ENCODE data around the gene RELT. TPM values are rescaled to one million over a fixed set of nuclear protein-coding genes. Genes with fewer than 3 reads are reported as not detected.

RELT gene
- total RNA-seq, 5 donors from 2014 or later (not counting 1 experiment from before 2014, with no cell fraction given): 15.6 to 113 (median 19.9) TPM

DNA sequence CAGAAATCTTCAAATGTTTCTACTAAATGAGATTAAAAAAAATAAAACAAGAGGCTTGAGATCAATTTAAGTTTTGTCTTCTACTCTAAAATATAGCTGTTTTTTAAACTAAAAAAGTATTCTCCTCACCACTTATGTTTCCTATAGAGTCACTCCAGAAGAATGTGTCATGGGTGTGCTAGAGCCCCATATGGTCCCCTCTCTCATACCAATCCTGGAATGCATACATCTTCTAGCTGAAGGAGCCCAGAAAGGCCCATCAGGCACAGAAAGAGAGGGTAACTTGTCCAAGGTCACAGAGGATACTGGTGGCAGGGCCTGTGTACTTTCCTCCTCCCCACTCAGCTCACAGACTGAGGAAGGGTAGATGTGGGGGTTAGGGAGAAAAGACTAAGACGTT, 34.4 kb downstream of the RELT start:
- Mint-ChIP-seq H3K4me1 (peaks cover 4 to 6% (median 5%) of the 10 kb centered on the region in 3 donors), H3K27me3 (no peaks in the 10 kb centered on the region), H3K9me3 (no peaks in the 10 kb centered on the region), H3K4me3 (no peak overlapping the region), H3K36me3 (peaks cover 30% of the 10 kb centered on the region), H3K27ac (no peak overlapping the region)
- Histone ChIP-seq H3K27ac (ENCODE audit: low read length) (no peak overlapping the region), H3K4me1 (ENCODE audit: control insufficient read depth in 1 of 2, extremely low read depth in 1 of 2, insufficient read depth in 2 of 2, low read length in 2 of 2) (peaks cover 0 to 4% of the 10 kb centered on the region in 2 experiments), H3K36me3 (ENCODE audit: control insufficient read depth in 2 of 2, extremely low read depth in 1 of 2, insufficient read depth in 1 of 2, low read length in 1 of 2) (peaks cover 13 to 33% of the 10 kb centered on the region in 2 donors), H3K9me3 (no peaks in the 10 kb centered on the region), H3K4me3 (ENCODE audit: control insufficient read depth in 1 of 2, extremely low read depth in 1 of 2, low read length in 1 of 2) (no peak overlapping the region), H3K27me3 (replicated peaks in 1 of 2; ENCODE audit: control insufficient read depth in 2 of 2, extremely low read depth in 1 of 2, insufficient read depth in 2 of 2, low read length in 1 of 2) (no peaks in the 10 kb centered on the region)
- DNase-seq: no peak
- no CpG with 5 or more reads among the region's 1 CpG for WGBS (ENCODE audit: insufficient coverage)
- ChIA-PET POLR2A (no interaction called here), CTCF (interaction anchor here in 1 of 2 donors (1.1 kb wide), 1 partner anchor 10 kb away, joined by 3 read pairs; no protein-coding TSS in a partner anchor)
- no peak for ATAC-seq (replicated peaks in 1 of 4)

DNA sequence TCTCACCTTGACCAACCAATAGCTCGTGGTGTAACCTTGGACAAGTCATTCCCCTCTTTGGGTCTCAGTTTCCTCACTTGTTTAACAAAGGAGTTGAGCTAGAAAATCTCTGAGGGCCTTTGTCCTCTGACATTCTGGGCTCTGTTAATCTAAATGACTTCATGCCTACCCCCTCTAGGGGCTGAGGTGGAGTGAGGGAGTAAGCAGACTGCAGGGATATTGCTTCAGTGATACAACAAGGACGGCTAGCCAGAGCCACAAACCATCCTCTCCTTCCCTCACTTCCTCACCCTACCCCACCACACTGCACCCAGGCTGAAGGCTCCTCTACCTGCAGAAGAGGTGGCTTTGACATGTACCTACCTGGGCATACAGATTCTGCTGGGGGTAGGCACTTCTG, 34.8 kb downstream of the RELT start:
- Mint-ChIP-seq H3K4me1 (peaks cover 4 to 6% (median 5%) of the 10 kb centered on the region in 3 donors), H3K9me3 (no peaks in the 10 kb centered on the region), H3K27me3 (no peaks in the 10 kb centered on the region), H3K4me3 (no peak overlapping the region), H3K36me3 (peaks cover 30% of the 10 kb centered on the region), H3K27ac (no peak overlapping the region)
- ChIA-PET CTCF (interaction anchor here in 1 of 2 donors (1.1 kb wide), 1 partner anchor 11 kb away, joined by 3 read pairs; no protein-coding TSS in a partner anchor), POLR2A (no interaction called here)
- no peak overlapping the region for H3K4me3 ChIP-seq (ENCODE audit: control insufficient read depth in 1 of 2, extremely low read depth in 1 of 2, low read length in 1 of 2)
- WGBS (ENCODE audit: insufficient coverage): no CpG with 5 or more reads among the region's 2 CpGs
- DNase-seq (no peak), ATAC-seq (replicated peaks in 1 of 4) (no peak)
- no peak overlapping the region for H3K27ac ChIP-seq (ENCODE audit: low read length)
- H3K9me3 ChIP-seq: no peaks in the 10 kb centered on the region
- H3K36me3 ChIP-seq (ENCODE audit: control insufficient read depth in 2 of 2, extremely low read depth in 1 of 2, insufficient read depth in 1 of 2, low read length in 1 of 2): peaks cover 13 to 33% of the 10 kb centered on the region in 2 donors
- no peaks in the 10 kb centered on the region for H3K27me3 ChIP-seq (replicated peaks in 1 of 2; ENCODE audit: control insufficient read depth in 2 of 2, extremely low read depth in 1 of 2, insufficient read depth in 2 of 2, low read length in 1 of 2)
- peaks cover 0 to 4% of the 10 kb centered on the region in 2 experiments for H3K4me1 ChIP-seq (ENCODE audit: control insufficient read depth in 1 of 2, extremely low read depth in 1 of 2, insufficient read depth in 2 of 2, low read length in 2 of 2)

GRCh38 chr11:73412308-73412707, 36.1 kb downstream of the RELT start:
- ATAC-seq (replicated peaks in 1 of 4) (no peak), DNase-seq (no peak)
- Mint-ChIP-seq H3K4me1 (peaks cover 5 to 9% (median 9%) of the 10 kb centered on the region in 3 donors), H3K27me3 (no peaks in the 10 kb centered on the region), H3K9me3 (no peaks in the 10 kb centered on the region), H3K4me3 (no peak overlapping the region), H3K36me3 (peaks cover 22% of the 10 kb centered on the region), H3K27ac (no peak overlapping the region)
- POLR2A ChIA-PET: no interaction called here
- Histone ChIP-seq H3K27ac (ENCODE audit: low read length) (no peak overlapping the region), H3K36me3 (ENCODE audit: control insufficient read depth in 2 of 2, extremely low read depth in 1 of 2, insufficient read depth in 1 of 2, low read length in 1 of 2) (peaks cover 5 to 24% of the 10 kb centered on the region in 2 donors), H3K27me3 (replicated peaks in 1 of 2; ENCODE audit: control insufficient read depth in 2 of 2, extremely low read depth in 1 of 2, insufficient read depth in 2 of 2, low read length in 1 of 2) (no peaks in the 10 kb centered on the region), H3K4me1 (ENCODE audit: control insufficient read depth in 1 of 2, extremely low read depth in 1 of 2, insufficient read depth in 2 of 2, low read length in 2 of 2) (peaks cover 0 to 4% of the 10 kb centered on the region in 2 experiments), H3K4me3 (ENCODE audit: control insufficient read depth in 1 of 2, extremely low read depth in 1 of 2, low read length in 1 of 2) (no peak overlapping the region), H3K9me3 (no peaks in the 10 kb centered on the region)
- 96% methylated on average over 3 of the region's 3 CpGs for WGBS (ENCODE audit: insufficient coverage)
- CTCF ChIA-PET: no interaction called here

DNA sequence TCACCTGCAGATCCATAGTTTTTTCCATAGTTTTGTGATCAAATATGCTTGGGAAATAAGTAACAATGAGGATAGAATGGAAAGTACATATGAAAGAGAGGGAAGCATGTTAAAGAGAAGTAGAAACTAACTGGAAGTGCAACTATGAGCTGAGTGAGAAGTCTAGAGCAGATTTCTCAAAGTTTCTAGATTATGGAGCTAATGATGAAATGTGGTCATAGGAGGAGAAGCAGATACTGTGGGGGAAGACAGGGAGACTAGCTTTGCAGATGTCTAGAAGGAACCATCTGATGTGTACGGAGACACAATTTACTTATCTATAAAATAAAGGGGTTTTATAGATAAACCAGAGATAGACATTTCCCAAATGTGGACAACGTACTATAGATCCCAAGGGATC, 37.1 kb downstream of the RELT start:
- H3K9me3 Mint-ChIP-seq: no peaks in the 10 kb centered on the region
- peaks cover 0 to 4% of the 10 kb centered on the region in 2 experiments for H3K4me1 ChIP-seq (ENCODE audit: control insufficient read depth in 1 of 2, extremely low read depth in 1 of 2, insufficient read depth in 2 of 2, low read length in 2 of 2)
- peaks cover 5 to 9% (median 9%) of the 10 kb centered on the region in 3 donors for H3K4me1 Mint-ChIP-seq
- POLR2A ChIA-PET: no interaction called here
- no peaks in the 10 kb centered on the region for H3K27me3 ChIP-seq (replicated peaks in 1 of 2; ENCODE audit: control insufficient read depth in 2 of 2, extremely low read depth in 1 of 2, insufficient read depth in 2 of 2, low read length in 1 of 2)
- DNase-seq (no peak), ATAC-seq (replicated peaks in 1 of 4) (no peak)
- no CpG with 5 or more reads among the region's 2 CpGs for WGBS (ENCODE audit: insufficient coverage)
- H3K27ac Mint-ChIP-seq: no peak overlapping the region
- H3K36me3 Mint-ChIP-seq: peaks cover 25% of the 10 kb centered on the region
- CTCF ChIA-PET: no interaction called here
- peaks cover 2 to 16% of the 10 kb centered on the region in 2 donors for H3K36me3 ChIP-seq (ENCODE audit: control insufficient read depth in 2 of 2, extremely low read depth in 1 of 2, insufficient read depth in 1 of 2, low read length in 1 of 2)
- no peaks in the 10 kb centered on the region for H3K9me3 ChIP-seq
- H3K27me3 Mint-ChIP-seq: no peaks in the 10 kb centered on the region
- H3K27ac ChIP-seq (ENCODE audit: low read length): no peak overlapping the region
- no peak overlapping the region for H3K4me3 ChIP-seq (ENCODE audit: control insufficient read depth in 1 of 2, extremely low read depth in 1 of 2, low read length in 1 of 2)
- H3K4me3 Mint-ChIP-seq: no peak overlapping the region

DNA sequence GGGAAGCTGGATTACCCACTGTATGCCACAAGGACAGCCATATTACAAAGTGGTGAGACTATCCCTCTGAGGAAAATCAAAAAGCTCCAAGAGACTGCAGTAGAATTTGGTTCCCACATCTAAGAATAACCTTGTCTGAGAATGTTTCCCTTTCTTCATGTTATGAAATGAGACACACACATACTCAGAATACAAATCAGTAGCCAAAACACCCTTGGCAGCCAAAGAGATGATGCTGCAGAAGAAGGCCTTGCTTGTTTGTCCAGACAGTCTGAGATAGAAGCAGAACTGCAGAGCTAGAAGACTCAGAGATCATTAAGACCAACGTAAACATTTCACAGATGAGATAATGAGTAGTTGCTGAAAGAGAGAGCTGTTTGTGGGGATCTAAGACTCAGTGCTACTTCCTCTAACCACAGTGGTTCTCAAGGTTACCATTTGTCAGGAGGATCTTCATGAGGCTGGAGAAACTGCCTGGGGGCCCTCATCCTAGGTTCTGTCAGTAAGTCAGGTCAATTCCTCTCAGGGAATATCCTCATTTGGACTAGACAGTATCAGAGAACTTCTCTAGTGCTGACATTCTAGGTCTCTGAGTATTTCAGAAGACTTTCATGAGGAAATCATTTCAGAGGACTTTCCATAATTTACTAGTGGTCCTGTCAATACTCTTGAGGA, 38.9 kb downstream of the RELT start:
- Histone ChIP-seq H3K4me1 (ENCODE audit: control insufficient read depth in 1 of 2, extremely low read depth in 1 of 2, insufficient read depth in 2 of 2, low read length in 2 of 2) (peaks cover 0 to 4% of the 10 kb centered on the region in 2 experiments), H3K27me3 (replicated peaks in 1 of 2; ENCODE audit: control insufficient read depth in 2 of 2, extremely low read depth in 1 of 2, insufficient read depth in 2 of 2, low read length in 1 of 2) (no peaks in the 10 kb centered on the region), H3K4me3 (ENCODE audit: control insufficient read depth in 1 of 2, extremely low read depth in 1 of 2, low read length in 1 of 2) (no peak overlapping the region), H3K27ac (ENCODE audit: low read length) (no peak overlapping the region), H3K36me3 (ENCODE audit: control insufficient read depth in 2 of 2, extremely low read depth in 1 of 2, insufficient read depth in 1 of 2, low read length in 1 of 2) (peaks cover 0 to 11% of the 10 kb centered on the region in 2 donors), H3K9me3 (no peaks in the 10 kb centered on the region)
- H3K36me3 Mint-ChIP-seq: peaks cover 25% of the 10 kb centered on the region
- ATAC-seq (replicated peaks in 1 of 4): peak in 2 of 4 experiments; percentile 24 to 29
- peaks cover 5 to 9% (median 9%) of the 10 kb centered on the region in 3 donors for H3K4me1 Mint-ChIP-seq
- ChIA-PET CTCF (interaction anchor here in 1 of 2 donors (0.7 to 1.4 kb wide), 3 partner anchors 64 to 303 kb away, joined by 3 to 4 read pairs (median 3); no protein-coding TSS in a partner anchor), POLR2A (interaction anchor here in 1 of 2 donors (0.6 kb wide), 1 partner anchor 143 kb away, joined by 3 read pairs; no protein-coding TSS in a partner anchor)
- no CpG with 5 or more reads among the region's 1 CpG for WGBS (ENCODE audit: insufficient coverage)
- no peak overlapping the region for H3K4me3 Mint-ChIP-seq
- no peaks in the 10 kb centered on the region for H3K9me3 Mint-ChIP-seq
- no peak for DNase-seq
- H3K27me3 Mint-ChIP-seq: no peaks in the 10 kb centered on the region
- peak overlapping the region in 1 of 2 donors; percentile 62 for H3K27ac Mint-ChIP-seq

- H3K36me3 ChIP-seq (ENCODE audit: control insufficient read depth in 2 of 2, extremely low read depth in 1 of 2, insufficient read depth in 1 of 2, low read length in 1 of 2): peaks cover 0 to 6% of the 10 kb centered on the region in 2 donors
- WGBS (ENCODE audit: insufficient coverage): no CpG with 5 or more reads among the region's 4 CpGs
- no peaks in the 10 kb centered on the region for H3K27me3 ChIP-seq (replicated peaks in 1 of 2; ENCODE audit: control insufficient read depth in 2 of 2, extremely low read depth in 1 of 2, insufficient read depth in 2 of 2, low read length in 1 of 2)
- ChIA-PET CTCF (interaction anchor here in 1 of 2 donors (0.7 kb wide), 1 partner anchor 209 kb away, joined by 3 read pairs; no protein-coding TSS in a partner anchor), POLR2A (no interaction called here)
- Mint-ChIP-seq H3K27me3 (no peaks in the 10 kb centered on the region), H3K4me1 (peaks cover 5 to 9% (median 9%) of the 10 kb centered on the region in 3 donors), H3K27ac (peak overlapping the region in 1 of 2 donors; percentile 22), H3K4me3 (no peak overlapping the region), H3K9me3 (no peaks in the 10 kb centered on the region), H3K36me3 (peaks cover 25% of the 10 kb centered on the region)
- no peaks in the 10 kb centered on the region for H3K9me3 ChIP-seq
- no peak overlapping the region for H3K27ac ChIP-seq (ENCODE audit: low read length)
- H3K4me3 ChIP-seq (ENCODE audit: control insufficient read depth in 1 of 2, extremely low read depth in 1 of 2, low read length in 1 of 2): no peak overlapping the region
- no peak for DNase-seq
- no peak for ATAC-seq (replicated peaks in 1 of 4)
- peaks cover 0 to 4% of the 10 kb centered on the region in 2 experiments for H3K4me1 ChIP-seq (ENCODE audit: control insufficient read depth in 1 of 2, extremely low read depth in 1 of 2, insufficient read depth in 2 of 2, low read length in 2 of 2)
Observed at GRCh38 chr11:73415854-73416615, 39.8 kb downstream of the RELT start.

All from T-cell (primary cell).